ENCODE results near the gene DIP2C.

The DIP2C gene

DNA sequence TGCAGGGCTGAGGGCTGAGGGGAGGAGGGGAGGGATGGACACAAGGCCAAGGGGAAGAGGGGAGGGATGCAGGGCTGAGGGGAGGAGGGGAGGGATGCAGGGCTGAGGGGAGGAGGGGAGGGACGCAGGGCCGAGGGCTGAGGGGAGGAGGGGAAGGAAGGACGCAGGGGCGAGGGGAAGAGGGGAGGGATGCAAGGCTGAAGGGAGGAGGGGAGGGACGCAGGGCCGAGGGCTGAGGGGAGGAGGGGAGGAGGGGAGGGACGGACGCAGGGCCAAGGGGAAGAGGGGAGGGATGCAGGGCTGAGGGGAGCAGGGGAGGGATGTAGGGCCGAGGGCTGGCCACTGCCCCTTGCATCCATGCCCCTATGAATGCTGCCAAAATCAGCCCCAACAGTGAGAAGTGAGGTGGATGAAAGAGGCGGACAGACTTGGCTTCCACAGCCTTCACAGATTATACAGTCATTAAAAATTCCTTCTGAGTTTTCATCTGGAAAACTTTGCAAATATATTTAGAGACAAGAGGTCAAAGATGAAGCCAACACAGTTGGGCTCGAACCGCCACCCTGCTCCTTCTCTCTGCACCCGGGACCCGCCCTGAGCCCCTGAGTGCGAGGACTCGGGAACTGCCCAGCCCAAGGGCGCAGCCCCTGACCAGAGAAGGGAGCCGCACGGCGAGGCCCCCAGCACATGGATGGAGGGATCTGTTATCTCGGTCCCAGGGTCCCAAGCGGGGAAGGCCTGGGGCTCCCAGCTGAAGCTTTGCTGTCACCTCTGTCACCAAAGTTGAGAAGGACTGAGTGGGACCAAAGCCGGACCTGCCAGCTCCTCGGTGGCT, 65.8 kb downstream of the DIP2C start:
- DNase-seq = no peak

DNA sequence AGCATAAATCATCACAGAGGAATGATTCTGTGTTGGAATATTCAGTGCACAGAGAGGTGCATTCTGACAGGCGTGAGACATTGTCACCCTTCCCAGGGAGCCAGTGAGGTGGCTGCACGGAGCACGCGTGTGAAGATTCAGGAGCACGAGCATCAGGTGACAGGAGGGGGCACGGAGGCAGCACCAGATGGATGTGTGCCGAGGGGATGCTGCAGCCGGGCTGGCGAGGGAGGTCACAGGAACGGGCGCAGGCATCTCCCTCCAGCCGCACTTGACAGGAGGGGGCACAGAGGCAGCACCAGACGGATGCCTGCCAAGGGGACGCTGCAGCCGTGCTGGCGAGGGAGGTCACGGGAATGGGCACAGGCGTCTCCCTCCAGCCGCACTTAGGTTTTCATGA, 66.5 kb downstream of the DIP2C start:
- no peak for DNase-seq

DNA sequence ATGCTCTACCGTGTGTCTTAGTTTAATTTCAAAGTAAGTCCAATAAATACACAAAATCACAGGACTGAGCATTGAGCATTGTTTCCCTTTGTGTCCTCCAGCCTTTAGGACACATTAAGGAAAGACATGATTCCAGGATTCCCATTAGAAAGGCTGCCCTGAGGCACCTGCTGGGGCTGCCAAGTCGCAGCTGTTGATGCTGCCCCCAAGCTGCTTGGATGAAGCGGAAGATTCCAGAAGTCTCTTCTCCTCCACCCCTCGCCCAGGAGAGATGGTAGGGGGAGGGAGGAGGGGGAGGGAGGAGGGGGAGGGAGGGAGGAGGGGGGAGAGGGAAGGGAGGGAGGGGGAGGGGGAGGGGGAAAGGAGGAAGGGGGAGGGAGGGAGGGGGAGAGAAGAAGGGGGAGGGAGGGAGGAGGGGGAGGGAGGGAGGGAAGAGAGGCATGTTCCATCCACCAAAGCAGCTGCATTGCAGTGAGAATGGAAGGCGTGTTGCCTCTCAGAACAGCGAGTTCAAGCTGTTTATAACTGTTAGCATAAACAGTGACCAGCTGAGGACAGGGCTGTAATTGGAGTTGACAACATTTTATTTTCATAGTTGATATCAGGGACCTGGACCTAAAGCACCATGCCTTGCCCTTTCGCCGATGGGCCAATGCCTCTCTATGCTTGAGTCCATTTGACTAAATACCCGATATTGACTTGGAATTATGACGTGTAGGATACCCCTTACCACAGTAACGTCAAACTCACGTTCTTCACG, 67.3 kb downstream of the DIP2C start:
- DNase-seq = no peak

DNA sequence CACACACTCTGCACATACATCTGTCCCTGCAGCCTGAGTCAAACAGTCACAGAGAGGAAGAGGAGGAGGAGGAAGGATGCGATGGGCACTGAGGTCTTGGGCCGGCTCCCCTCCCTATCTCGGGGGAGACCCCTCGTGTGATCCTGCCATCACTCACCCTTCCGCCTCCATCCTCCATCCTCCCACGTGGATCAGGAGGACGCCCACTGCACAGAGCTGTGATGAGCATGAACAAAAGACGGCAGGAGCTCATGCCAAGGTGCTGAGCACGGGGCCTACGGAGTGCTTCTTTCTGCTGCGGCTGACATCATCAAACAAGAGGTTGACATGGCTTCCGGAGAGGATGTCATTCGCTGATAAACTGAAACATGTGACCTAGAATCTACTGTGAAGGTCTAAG, 68.0 kb downstream of the DIP2C start:
- no peak for DNase-seq

DNA sequence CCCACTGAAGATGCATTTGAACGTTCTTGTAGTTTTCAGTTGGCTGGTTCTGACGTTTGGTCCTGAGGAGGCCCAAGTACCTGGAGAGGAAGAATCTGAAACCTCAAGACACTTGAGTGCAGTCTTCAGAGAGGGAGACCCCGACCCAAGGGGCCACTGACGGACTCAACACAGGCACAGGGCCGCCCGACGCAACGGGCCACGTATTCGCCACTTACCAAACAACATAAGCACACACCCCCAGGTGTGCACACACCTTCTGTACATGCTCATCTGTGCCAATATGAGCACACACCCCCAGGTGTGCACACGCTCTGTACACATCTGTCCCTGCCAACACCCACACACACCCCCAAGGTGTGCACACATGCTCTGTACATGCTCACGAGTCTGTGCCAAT, 68.5 kb downstream of the DIP2C start:
- no peak for DNase-seq

DNA sequence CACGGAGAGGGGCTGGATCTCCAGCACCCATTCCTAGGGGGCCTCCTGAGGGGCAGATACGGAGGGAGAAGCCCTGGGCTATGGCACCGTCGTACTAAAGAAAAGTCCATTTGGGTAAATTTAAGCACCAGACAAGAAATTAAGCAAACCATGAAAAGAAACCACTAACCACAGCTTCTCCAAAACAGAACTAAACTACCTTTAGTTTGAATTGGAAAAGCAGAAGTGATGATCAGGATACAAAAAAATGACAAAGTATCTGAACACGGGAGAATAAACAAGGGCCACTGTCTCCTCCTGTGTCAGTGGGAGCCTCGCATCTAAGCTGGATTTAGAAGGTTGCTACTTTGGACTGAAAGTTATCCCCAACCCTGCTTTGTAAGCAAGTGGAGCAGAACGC, 69.1 kb downstream of the DIP2C start:
- no peak for DNase-seq

DNA sequence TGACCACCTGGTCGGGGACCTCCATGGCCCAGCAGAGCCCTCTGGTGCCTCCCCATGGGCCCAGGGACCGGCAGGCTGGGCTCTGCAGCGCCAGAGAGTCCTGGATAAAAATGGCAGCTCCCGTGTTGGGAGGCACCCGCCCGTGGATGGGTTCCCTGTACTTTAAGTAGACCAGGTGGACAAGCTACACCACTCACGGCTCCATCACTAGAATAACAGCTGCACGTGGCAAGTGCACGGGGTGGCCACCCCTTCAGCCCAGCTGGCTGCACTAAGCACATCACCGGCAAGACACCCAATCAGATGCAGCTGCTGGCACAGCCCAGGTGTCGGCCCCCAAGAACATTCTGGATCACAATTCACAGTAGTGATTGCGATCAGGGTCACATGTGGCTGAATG, 69.8 kb downstream of the DIP2C start:
- no peak for DNase-seq

DNA sequence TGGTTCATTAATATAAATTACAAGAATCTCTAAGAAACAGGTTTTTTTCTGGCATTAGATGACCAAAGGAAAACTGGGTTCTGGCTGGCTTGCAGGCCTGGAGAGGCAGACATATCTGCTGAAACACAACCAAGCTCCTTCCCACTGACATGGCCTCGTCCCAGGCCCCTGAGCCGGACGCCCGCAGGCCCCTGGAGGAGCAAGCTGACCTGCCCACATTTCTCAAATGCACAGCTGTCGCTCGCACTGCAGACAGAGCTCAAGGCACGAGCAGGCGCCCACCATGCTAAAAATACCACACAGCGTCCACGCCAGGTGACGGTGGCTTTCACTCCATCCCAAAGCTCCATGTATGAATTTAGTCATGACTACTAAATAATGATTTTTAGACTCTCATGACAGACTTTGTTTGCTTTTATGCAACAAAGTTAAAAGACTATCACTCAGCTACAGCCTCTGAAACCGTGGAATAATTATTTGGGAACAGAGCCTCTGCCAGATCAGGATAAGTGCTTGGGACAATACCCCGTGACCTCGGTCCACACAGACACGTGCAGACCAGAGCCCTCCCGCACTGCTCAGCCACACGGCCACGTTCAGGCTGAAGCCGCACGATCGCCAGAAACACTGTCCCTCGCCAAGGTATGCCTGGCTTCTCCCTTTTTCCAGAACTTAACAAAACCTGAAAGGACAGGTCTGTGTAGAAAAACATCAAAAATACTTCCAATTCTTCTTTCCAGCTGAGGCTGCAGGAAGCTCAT, 71.1 kb downstream of the DIP2C start:
- no peak for DNase-seq

DNA sequence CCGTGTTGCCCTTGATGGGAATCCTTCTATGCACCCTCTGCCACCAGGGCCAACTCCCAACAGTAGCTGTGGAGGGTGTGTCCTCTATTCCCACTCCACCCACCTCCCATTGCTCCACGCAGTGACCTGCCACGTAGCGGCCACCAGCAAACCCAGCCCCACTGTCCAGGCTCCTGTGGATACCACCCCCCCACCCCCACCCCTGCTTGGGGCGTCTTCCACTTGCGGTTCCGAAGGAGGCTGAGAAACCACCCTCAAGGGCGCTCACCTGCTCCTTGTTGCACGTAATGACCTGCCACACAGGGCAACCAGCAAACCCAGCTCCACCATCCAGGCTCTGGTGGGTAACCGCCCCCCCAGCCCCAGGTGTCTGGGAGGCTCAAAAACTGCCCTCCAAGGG, 72.0 kb downstream of the DIP2C start:
- DNase-seq = no peak

DNA sequence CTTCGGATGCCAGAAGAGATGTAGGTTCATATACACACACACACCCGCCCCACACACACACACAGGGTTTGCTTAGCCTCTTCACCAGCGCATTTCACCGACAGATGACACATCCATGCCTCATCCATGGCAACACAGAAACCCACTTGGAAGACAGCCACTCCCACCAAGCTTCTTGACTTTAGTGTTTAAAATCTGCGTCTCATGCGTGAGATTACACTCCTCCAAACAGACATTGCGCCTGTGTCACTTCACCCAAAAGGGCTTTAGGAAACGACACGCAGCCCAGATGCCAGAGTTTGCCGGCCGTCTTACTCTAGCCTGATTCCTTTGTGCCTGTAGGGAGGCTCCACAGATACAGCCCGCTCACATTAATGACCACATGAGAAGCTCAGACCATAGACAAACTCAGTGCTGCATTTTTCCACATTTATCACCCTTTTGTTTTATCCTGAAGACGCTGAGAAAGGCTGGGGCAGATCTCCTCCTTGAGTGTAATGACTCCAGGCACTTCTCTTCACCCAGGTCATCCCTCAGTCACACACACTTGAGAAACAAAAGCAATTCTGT, 73.8 kb downstream of the DIP2C start:
- DNase-seq = no peak

DNA sequence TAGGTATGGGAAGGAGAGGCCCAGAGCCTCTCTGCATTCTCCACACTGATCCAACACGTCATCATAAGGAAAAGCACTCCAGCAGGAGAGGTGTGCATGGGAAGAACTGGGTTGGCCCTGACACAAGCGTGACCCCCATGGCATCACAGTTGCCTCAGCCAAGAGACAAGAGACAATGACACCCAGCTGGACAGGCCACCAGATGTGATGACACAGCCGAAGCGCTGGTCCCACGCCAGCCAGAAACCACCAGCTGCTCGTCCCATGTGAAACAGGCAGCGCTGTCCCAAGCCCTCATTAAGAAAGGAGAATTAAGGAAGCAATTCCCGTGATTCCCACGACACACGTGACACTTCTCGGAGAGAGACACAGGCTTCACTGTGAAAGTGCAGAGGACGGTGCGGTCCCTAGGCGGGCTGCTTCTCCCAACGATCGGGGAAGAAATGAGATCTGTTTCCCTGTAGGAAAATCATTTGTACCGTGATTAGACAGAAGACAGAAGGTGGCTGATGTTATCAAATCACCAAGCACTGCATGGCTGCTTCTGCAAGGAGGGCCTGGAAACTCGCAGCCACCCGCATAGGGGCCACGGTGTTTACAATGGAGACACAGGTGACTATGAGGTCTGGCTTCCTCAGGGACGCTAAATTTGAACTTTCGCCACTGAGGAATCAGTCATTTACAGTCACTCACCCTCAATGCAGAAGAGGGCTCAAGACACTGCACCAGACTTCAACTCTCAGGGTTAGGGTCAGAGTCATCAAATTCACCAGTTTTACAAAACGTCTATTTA, 74.5 kb downstream of the DIP2C start:
- DNase-seq = no peak

DNA sequence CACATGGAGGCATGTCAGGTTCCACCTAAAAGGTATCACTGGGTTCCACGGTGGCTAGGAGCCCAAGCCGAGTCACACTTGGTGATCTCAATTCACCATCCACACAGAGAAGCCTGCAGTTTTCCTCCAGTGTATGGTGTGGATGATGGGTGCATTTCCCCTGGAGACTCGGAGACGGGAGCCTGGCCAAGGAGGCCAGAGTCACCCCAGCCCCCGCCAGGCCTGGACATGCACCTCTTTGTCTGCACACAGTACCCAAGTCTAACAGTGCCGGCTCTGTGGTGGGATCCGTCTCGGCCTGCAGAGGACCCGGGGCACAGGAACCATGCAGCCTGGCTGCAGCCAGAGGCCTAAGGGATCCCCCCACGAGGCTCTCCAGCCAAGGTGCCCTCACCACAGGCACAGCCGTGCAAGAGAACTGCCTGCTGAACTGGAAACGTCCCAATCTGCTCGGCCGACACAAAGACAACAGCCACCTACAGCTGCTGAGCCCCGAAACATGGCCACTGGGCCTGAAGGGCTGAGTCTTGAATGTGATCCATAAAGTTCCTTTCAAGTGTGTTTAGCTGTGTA, 75.2 kb downstream of the DIP2C start:
- no peak for DNase-seq

DNA sequence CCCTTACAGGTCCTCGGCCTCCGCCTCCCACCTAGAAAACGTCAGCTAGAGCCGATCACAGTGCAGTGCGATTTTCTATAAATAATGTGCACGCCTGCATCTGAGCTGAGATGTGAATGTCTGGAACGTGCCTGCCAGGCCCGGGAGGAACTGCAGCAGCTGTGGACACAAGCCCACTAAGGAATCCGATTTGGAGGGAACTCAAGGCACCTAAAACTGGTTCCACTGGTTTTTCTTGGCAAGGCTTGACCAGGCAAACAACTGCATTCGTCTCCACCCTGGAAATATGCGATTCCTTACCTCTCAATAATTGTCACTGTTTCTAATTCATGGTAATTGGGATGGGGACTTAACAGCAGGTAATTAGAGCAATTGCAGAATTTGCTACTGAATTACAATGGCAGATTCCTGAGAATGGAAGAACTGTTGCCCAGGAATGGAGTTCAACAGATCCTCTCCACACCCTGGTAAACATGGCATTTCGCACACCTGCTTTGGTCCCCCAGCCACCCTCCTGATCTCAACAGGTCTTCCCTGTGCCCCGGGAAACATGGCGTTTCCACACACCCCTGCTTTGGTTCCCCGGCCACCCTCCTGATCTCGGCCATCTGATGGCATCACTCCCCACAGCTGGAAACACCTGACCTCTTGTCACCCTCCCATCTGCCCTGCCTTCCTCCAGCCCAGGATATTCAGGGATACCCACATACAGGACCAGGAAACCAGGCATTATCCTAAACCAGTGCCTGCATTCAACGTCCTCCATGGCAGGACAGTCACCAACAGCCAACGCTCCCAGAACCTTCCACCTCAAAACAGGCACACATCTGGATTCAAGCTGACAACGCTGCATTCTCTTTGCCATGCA, 76.0 kb downstream of the DIP2C start:
- DNase-seq = no peak

DNA sequence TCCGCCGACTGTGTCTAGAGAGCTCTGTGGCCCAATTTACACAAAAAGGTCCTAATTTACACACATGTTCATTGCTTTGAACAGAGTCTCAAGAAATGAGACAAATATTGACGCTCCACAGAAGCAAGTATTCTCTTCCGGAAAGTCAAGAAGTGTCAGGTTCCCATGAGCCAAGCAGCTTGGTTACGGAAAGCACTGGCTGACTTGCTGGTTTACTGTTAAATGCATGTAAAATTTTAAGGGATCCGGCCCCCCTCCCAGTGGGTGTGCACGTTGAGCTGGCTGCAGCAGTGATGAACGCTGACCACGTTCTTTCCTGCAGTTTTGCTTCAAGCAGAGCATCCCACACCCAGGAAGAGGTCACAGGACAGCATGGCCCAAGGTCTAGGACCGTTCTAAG, 76.8 kb downstream of the DIP2C start:
- DNase-seq = no peak

DNA sequence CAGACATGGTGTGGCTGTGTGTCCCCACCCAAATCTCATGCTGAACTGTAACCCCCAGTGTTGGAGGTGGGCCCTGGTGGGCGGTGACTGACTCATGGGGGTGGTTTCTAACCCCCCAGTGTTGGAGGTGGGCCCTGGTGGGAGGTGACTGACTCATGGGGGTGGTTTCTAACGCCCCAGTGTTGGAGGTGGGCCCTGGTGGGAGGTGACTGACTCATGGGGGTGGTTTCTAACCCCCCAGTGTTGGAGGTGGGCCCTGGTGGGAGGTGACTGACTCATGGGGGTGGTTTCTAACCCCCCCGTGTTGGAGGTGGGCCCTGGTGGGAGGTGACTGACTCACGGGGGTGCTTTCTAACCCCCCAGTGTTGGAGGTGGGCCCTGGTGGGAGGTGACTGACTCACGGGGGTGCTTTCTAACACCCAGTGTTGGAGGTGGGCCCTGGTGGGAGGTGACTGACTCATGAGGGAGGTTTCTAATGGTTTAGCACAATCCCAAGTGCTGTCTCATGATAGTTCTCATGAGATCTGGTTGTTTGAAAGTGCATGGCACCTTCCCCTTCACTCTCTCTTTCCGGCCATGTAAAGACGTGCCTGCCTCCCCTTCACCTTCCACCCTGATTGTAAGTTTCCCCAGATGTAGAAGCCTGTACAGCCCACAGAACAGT, 78.7 kb downstream of the DIP2C start:
- DNase-seq = peak; percentile 19

DNA sequence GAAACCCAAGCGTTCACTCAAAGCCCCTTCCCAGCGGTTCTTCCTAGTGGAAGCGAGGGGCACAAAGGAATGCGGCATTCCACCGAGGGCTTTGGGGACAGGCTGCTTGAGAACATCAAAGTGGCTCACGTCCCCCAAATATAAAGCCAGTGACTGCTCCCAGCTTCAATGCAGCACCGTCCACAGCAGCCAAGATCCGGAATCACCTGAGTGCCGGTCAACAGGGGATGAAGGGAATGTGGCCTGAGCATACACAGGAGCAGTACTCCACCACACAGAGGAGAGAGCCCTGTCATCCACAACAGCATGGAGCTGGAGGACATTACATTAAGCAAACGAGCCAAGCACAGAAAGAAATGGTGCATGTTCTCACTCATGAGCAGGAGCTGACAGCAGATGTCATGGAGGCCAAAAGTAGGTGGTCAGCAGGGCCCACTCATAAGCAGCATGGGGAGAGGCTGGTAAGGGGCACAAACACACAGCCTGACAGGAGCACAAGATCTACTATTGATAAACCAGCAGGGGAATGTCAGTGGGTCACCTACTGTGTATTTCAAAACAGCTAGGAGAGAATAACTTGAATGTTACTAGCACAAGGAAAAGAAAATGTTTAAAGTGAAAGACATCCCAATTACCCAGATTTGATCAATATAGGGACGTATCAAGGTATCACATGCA, 79.5 kb downstream of the DIP2C start:
- DNase-seq = no peak

DNA sequence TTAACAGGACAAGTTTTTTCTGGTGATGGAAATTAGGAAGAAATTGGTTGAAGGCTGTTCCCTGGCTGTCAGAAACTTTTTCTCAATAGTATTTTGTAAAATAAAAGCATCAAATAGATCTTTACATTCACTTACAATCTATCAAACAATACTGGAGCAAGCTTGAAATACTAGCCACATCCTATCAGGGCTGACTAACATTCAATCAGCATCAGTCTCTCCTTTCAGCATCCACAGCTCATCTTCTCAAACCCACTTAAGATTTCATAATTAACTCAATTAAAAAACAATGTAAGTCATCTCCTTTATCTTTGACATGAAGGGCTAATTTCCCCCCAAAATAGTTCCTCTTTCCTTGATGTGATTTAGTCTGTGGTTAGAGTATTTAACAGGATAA, 80.2 kb downstream of the DIP2C start:
- no peak for DNase-seq

DNA sequence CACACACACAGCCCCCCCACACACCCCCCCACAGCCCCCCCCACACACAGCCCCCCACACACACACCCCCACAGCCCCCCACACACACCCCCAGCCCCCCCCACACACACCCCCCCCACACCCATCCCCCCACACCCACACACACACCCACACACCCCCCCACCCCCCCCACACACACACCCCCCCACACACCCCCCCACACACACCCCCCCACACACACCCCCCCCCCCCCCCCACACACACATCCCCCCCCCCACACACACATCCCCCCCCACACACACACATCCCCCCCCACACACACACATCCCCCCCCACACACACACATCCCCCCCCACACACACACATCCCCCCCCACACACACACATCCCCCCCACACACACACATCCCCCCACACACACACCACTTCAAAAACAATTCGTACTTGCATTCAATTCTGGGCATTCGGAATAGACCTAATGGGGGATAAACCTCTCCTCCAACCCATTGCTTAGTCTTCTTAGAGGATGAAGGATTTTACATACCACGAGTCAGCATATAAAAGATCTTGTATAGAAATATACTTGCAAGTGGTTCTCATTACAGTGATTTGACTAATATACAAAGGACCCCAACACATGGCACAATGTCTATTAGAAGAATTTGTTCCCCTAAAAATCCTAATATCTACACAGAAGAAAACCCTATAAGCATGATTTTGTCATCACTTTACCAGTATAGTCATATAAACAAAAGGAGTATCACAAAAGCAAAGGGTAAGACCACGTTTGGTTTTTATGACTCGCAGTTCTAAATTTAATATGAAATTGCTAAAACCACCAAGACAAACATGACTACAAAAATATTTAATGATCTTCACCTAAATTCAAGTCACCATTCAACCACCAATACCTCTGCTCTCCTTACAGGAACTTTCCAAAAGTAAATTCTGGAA, 80.9 kb downstream of the DIP2C start:
- no peak for DNase-seq

Measured in stimulated activated CD4-positive, alpha-beta T cell treated with anti-CD3 and anti-CD28 coated beads, Interleukin-12 subunit alpha, Interleukin-12 subunit beta, amount 100 ng/mL, for 4 hours (primary cell).